ENCODE results near the gene SRRD.
"Not testable (repeated sequence)": the region's sequence is repeated elsewhere in the genome, so short reads cannot be mapped to it uniquely, and the experiment has no call there.

The SRRD gene

GRCh38 chr22:26483439-26484359 lies at the start of gene SRRD, which contains the start of gene HPS4:
TSS of gene SRRD (plus strand) at chr22:26483877. CDS start at chr22:26483891, 14 bp downstream.
TSS of gene HPS4 (minus strand) at chr22:26483783. CDS start at chr22:26481762, 2,021 bp downstream.
- peak; percentile 90 for DNase-seq

- DNase-seq, result no peak
These were observed 48.2 kb upstream of the SRRD start for GRCh38 chr22:26435327-26436093.

GRCh38 chr22:26436903-26437515 lies 46.7 kb upstream of the SRRD start:
- DNase-seq, result no peak

GRCh38 chr22:26437694-26438392 lies 45.8 kb upstream of the SRRD start:
- no peak for DNase-seq

- DNase-seq, result not testable (repeated sequence)
These were observed 44.9 kb upstream of the SRRD start for GRCh38 chr22:26438776-26439175.

GRCh38 chr22:26439559-26439958 lies 44.1 kb upstream of the SRRD start:
- no peak for DNase-seq

GRCh38 chr22:26442086-26442756 lies 41.5 kb upstream of the SRRD start:
- no peak for DNase-seq

GRCh38 chr22:26443901-26444690 lies 39.6 kb upstream of the SRRD start:
- peak; percentile 28 for DNase-seq

- no peak for DNase-seq
These were observed 38.9 kb upstream of the SRRD start for GRCh38 chr22:26444777-26445176.

- no peak for DNase-seq
These were observed 38.0 kb upstream of the SRRD start for GRCh38 chr22:26445577-26446275.

GRCh38 chr22:26446808-26447515 lies 36.7 kb upstream of the SRRD start:
- DNase-seq, result no peak

- DNase-seq, result no peak
These were observed 35.9 kb upstream of the SRRD start for GRCh38 chr22:26447584-26448329.

- DNase-seq, result no peak
These were observed 35.3 kb upstream of the SRRD start for GRCh38 chr22:26448334-26448733.

- DNase-seq, result no peak
These were observed 34.7 kb upstream of the SRRD start for GRCh38 chr22:26448941-26449340.

- DNase-seq, result no peak
These were observed 33.1 kb upstream of the SRRD start for GRCh38 chr22:26450453-26451185.

- DNase-seq, result no peak
These were observed 31.3 kb upstream of the SRRD start for GRCh38 chr22:26452236-26453016.

- no peak for DNase-seq
These were observed 30.5 kb upstream of the SRRD start for GRCh38 chr22:26453216-26453615.

All from NCI-H1092 treated with DMSO at 0.1 percent for 48 hours (cell line).